GM10248 (cell line): ENCODE measurements around the gene GPRC5A.

Experiments used
- CTCF ChIA-PET: fragments of 300-600 bp; sonication (Branson Sonifier 250); formaldehyde crosslinking; extraction: SDS; loops from one replicate; lab custom pipeline; 2021; ENCODE audit warnings: antibody characterized with exemption; lab: Yijun Ruan, JAX
- POLR2A ChIA-PET: fragments of 350-650 bp; sonication (Branson Sonifier 250); formaldehyde crosslinking; extraction: SDS; loops from one replicate; lab custom pipeline; 2020; ENCODE audit warnings: antibody characterized with exemption; lab: Yijun Ruan, JAX
- DNase-seq: peaks from one replicate; pipeline ENCODE4 v3.0.0; 2012; ENCODE audit errors: extremely low spot score
- CTCF ChIP-seq: IDR thresholded peaks from 2 replicates; pipeline ENCODE4 v1.5.1; 2012; ENCODE audit warnings: mild to moderate bottlenecking, low read depth; ENCODE audit errors: extremely low read depth, missing control alignments, control extremely low read depth

GPRC5A gene

GRCh38 chr12:12954356-12954755 is 63.0 kb downstream of the GPRC5A start:
- POLR2A ChIA-PET = no interaction called here

GRCh38 chr12:12954878-12955625 is 63.7 kb downstream of the GPRC5A start:
- ChIA-PET POLR2A (no interaction called here), CTCF (interaction anchor here (1.3 to 1.5 kb wide), 2 partner anchors 13 to 39 kb away, joined by 4 to 5 read pairs; no protein-coding TSS in a partner anchor)
- TF ChIP-seq CTCF = no peak
- DNase-seq = no peak

More at GRCh38 chr12:12954356-12954755, 63.0 kb downstream of the GPRC5A start:
- no peak for TF ChIP-seq CTCF
- CTCF ChIA-PET = interaction anchor here (1.3 to 1.5 kb wide), 2 partner anchors 12 to 38 kb away, joined by 4 to 5 read pairs; no protein-coding TSS in a partner anchor
- no peak for DNase-seq

GRCh38 chr12:12958886-12959285 is 67.5 kb downstream of the GPRC5A start:
- ChIA-PET CTCF (no interaction called here), POLR2A (no interaction called here)

GRCh38 chr12:12960639-12961209 is 69.4 kb downstream of the GPRC5A start:
- POLR2A ChIA-PET = no interaction called here
- no peak for TF ChIP-seq CTCF
- no peak for DNase-seq
- CTCF ChIA-PET = interaction anchor here (1.2 kb wide), 1 partner anchor 11 kb away, joined by 3 read pairs; no protein-coding TSS in a partner anchor

More at GRCh38 chr12:12958886-12959285, 67.5 kb downstream of the GPRC5A start:
- no peak for TF ChIP-seq CTCF
- no peak for DNase-seq

GRCh38 chr12:12964255-12964654 is 72.9 kb downstream of the GPRC5A start:
- DNase-seq = no peak
- TF ChIP-seq CTCF = no peak
- POLR2A ChIA-PET = no interaction called here
- CTCF ChIA-PET = interaction anchor here (1.0 to 1.4 kb wide), 2 partner anchors 14 to 17 kb away, joined by 3 to 4 read pairs; no protein-coding TSS in a partner anchor

GRCh38 chr12:12965836-12966235 is 74.5 kb downstream of the GPRC5A start:
- DNase-seq = no peak
- ChIA-PET POLR2A (no interaction called here), CTCF (interaction anchor here (1.6 to 2.0 kb wide), 2 partner anchors 14 to 17 kb away, joined by 3 to 5 read pairs; partner anchors contain the start of gene GPRC5D)
- TF ChIP-seq CTCF = no peak
